Measurements from ENCODE around the gene AREG. TPM values are rescaled to one million over a fixed set of nuclear protein-coding genes. Genes with fewer than 3 reads are reported as not detected.

The AREG gene
- total RNA-seq, 1 experiment from 2014 or later, result 739 TPM

DNA sequence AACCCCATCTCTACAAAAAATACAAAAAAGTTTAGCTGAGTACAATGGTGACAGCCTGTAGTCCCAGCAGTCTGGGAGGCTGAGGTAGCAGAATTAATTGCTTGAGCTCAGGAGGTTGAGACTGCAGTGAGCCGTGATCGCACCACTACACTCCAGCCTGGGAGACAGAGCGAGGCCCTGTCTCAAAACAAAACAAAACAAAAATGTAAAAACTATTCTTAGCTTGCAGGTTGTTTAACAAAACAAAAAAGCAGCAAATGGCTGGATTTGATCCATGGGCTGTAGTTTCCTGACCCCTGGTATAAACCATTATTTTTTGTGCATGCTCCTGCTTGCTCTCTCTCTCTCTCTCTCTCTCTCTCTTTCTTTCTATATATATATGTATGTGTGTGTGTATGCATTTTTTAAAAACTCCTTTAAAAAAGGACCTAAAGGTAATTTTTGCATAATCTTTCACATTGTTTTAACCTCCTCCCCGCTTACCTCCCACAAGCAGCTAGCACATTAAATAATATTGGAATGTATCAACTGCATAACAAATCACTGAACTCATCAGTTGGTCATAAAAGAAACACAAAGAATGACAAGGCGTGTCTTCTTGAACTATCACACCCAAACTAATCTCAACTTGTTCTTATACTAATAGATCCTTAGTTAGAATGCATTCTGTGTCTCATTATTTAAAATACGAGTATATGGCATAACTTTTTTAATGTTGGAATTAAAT lies 4.8 kb downstream of the AREG start:
- H2AFZ ChIP-seq (ENCODE audit: low read depth, low read length, poor library complexity, severe bottlenecking), result no peak overlapping the region
- peaks cover 58 to 66% of the 10 kb centered on the region in 2 experiments for H3K36me3 ChIP-seq (ENCODE audit: control insufficient read depth in 1 of 2, insufficient read depth in 2 of 2, low read length in 2 of 2)
- ChIA-PET POLR2A (interaction anchor here (0.7 to 2.8 kb wide), 20 partner anchors 8 to 222 kb away, joined by 3 to 19 read pairs (median 4); no protein-coding TSS in a partner anchor), RAD21 (ENCODE audit: low non-redundant PET in 1 of 2, low total read pairs in 2 of 2, uncharacterized antibody in 2 of 2, unreplicated experiment in 2 of 2) (no interaction called here), CTCF (interaction anchor here (1.1 to 2.0 kb wide), 2 partner anchors 8 to 82 kb away, joined by 3 to 6 read pairs; no protein-coding TSS in a partner anchor)
- BruUV-seq (replicated peaks), result no TSS peak
- peak overlapping the region in 1 of 2 experiments; percentile 3; a peak in 1 of 4 replicates for H3K4me3 ChIP-seq (replicated peaks in 1 of 2; ENCODE audit: low read depth in 1 of 2, low read length in 2 of 2)
- TF ChIP-seq, protein P1, sequence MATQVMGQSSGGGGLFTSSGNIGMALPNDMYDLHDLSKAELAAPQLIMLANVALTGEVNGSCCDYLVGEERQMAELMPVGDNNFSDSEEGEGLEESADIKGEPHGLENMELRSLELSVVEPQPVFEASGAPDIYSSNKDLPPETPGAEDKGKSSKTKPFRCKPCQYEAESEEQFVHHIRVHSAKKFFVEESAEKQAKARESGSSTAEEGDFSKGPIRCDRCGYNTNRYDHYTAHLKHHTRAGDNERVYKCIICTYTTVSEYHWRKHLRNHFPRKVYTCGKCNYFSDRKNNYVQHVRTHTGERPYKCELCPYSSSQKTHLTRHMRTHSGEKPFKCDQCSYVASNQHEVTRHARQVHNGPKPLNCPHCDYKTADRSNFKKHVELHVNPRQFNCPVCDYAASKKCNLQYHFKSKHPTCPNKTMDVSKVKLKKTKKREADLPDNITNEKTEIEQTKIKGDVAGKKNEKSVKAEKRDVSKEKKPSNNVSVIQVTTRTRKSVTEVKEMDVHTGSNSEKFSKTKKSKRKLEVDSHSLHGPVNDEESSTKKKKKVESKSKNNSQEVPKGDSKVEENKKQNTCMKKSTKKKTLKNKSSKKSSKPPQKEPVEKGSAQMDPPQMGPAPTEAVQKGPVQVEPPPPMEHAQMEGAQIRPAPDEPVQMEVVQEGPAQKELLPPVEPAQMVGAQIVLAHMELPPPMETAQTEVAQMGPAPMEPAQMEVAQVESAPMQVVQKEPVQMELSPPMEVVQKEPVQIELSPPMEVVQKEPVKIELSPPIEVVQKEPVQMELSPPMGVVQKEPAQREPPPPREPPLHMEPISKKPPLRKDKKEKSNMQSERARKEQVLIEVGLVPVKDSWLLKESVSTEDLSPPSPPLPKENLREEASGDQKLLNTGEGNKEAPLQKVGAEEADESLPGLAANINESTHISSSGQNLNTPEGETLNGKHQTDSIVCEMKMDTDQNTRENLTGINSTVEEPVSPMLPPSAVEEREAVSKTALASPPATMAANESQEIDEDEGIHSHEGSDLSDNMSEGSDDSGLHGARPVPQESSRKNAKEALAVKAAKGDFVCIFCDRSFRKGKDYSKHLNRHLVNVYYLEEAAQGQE (IDR thresholded peaks at IDR 0.05; ENCODE audit: low read depth), result no peak
- no peak for TF ChIP-seq RAD21 (IDR thresholded peaks at IDR 0.05; ENCODE audit: low read depth)
- TF ChIP-seq, protein P2, sequence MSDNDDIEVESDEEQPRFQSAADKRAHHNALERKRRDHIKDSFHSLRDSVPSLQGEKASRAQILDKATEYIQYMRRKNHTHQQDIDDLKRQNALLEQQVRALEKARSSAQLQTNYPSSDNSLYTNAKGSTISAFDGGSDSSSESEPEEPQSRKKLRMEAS (IDR thresholded peaks at IDR 0.05), result peak; percentile 38; the same call in 1 of the 2 replicates
- TF ChIP-seq ZFX (IDR thresholded peaks at IDR 0.05), result no peak
- peak; percentile 34 for TF ChIP-seq JUND (IDR thresholded peaks at IDR 0.05)
- peak; percentile 62 for TF ChIP-seq SP1 (IDR thresholded peaks at IDR 0.05; ENCODE audit: low read depth)
- TF ChIP-seq EZH2phosphoT487 (IDR thresholded peaks at IDR 0.05; ENCODE audit: borderline replicate concordance), result no peak
- TF ChIP-seq FOSL1 (IDR thresholded peaks at IDR 0.05; ENCODE audit: low read depth), result peak; percentile 52; the same call in 1 of the 2 replicates
- peak; percentile 69 for TF ChIP-seq POLR2AphosphoS5 (IDR thresholded peaks at IDR 0.05; ENCODE audit: low read depth, low read length)
- peak; percentile 9; the same call in 1 of the 2 replicates for TF ChIP-seq CEBPB (IDR thresholded peaks at IDR 0.05; ENCODE audit: low read depth)
- no peak; the same call in 1 of the 2 replicates for TF ChIP-seq SRF (IDR thresholded peaks at IDR 0.05; ENCODE audit: low read depth)
- peaks cover 76 to 88% of the 10 kb centered on the region in 2 experiments for H3K4me1 ChIP-seq (ENCODE audit: control insufficient read depth in 1 of 2, insufficient read depth in 2 of 2, low read length in 2 of 2)
- ATAC-seq (no peak), DNase-seq (ENCODE audit: low read depth, low spot score) (no peak)
- H3K79me2 ChIP-seq (ENCODE audit: insufficient read depth, low read length), result peaks cover 84% of the 10 kb centered on the region
- no peaks in the 10 kb centered on the region for H3K27me3 ChIP-seq (ENCODE audit: insufficient read depth, low read length)
- 0 out of 2 replicates have a peak, but pooled peaks cover 7% of the 10 kb centered on the region for H4K20me1 ChIP-seq (ENCODE audit: insufficient read depth)
- H3K9ac ChIP-seq (ENCODE audit: low read length), result peak overlapping the region; percentile 84
- peak overlapping the region; percentile 78 for H3K4me2 ChIP-seq (ENCODE audit: low read length)
- no peaks in the 10 kb centered on the region for H3K9me2 ChIP-seq (ENCODE audit: insufficient read depth)
- no peaks in the 10 kb centered on the region for H3K9me3 ChIP-seq (ENCODE audit: control insufficient read depth in 1 of 2, insufficient read depth in 1 of 2, low read depth in 1 of 2, low read length in 2 of 2)
- H3K27ac ChIP-seq (ENCODE audit: low read depth, low read length), result peak overlapping the region; percentile 85
- intact Hi-C loops (cut with micrococcal nuclease), result loop anchor here (2.0 to 5.0 kb wide), 4 partner anchors 57 to 129 kb away; no protein-coding TSS in a partner anchor

All from HCT116 (cell line).